NB4 (cell line): ENCODE data around the gene SMIM41.
A peak's percentile ranks its signal among the peaks of the same experiment; 100 is the strongest.

Experiments used
- DNase-seq: peaks from one replicate; pipeline ENCODE4 v3.0.0; 2010; ENCODE audit warnings: low read depth
- H3K4me3 ChIP-seq: one replicate; pipeline ENCODE4 v1.5.1; 2011; ENCODE audit warnings: mild to moderate bottlenecking, low read depth, low read length, moderate library complexity
- CTCF ChIP-seq: IDR thresholded peaks from one replicate; pipeline ENCODE4 v1.5.1; 2012; ENCODE audit warnings: low read depth, low read length
- MAX ChIP-seq: IDR thresholded peaks from 2 replicates; pipeline ENCODE4 v1.6.1; 2011; ENCODE audit warnings: low read depth, low read length
- MYC ChIP-seq: IDR thresholded peaks from 2 replicates; pipeline ENCODE4 v1.6.1; 2011; ENCODE audit warnings: low read depth, low read length
- POLR2A ChIP-seq: IDR thresholded peaks from 2 replicates; pipeline ENCODE4 v1.6.1; 2011; ENCODE audit warnings: mild to moderate bottlenecking; ENCODE audit not compliant: insufficient read length; ENCODE audit errors: extremely low read depth

Gene SMIM41

GRCh38 chr12:52082988-52083637 lies 3.6 kb downstream of the SMIM41 start:
- no peak overlapping the region for H3K4me3 ChIP-seq
- peak; percentile 74 for DNase-seq
- TF ChIP-seq MYC (no peak), CTCF (peak; percentile 97), POLR2A (no peak)

GRCh38 chr12:52083638-52083996 lies 4.1 kb downstream of the SMIM41 start:
- no peak for TF ChIP-seq MYC
- no peak for TF ChIP-seq POLR2A
- TF ChIP-seq MAX: no peak
- TF ChIP-seq CTCF: no peak
- no peak for DNase-seq
- H3K4me3 ChIP-seq: no peak overlapping the region

GRCh38 chr12:52084491-52085231 lies 5.2 kb downstream of the SMIM41 start:
- H3K4me3 ChIP-seq: no peak overlapping the region
- no peak for DNase-seq

GRCh38 chr12:52085682-52086180 lies 6.2 kb downstream of the SMIM41 start:
- DNase-seq: no peak
- TF ChIP-seq MAX (no peak), POLR2A (no peak), MYC (no peak), CTCF (no peak)
- no peak overlapping the region for H3K4me3 ChIP-seq

More at GRCh38 chr12:52084491-52085231, 5.2 kb downstream of the SMIM41 start:
- TF ChIP-seq POLR2A: no peak
- TF ChIP-seq MAX: no peak
- no peak for TF ChIP-seq CTCF
- TF ChIP-seq MYC: no peak

- TF ChIP-seq CTCF (no peak), MAX (no peak)
- no peak for DNase-seq
- no peak overlapping the region for H3K4me3 ChIP-seq
Measured at GRCh38 chr12:52086366-52086765, 6.9 kb downstream of the SMIM41 start.
